Ovary (tissue), 9 donors: ENCODE results near the gene CDCP2. TPM values are rescaled to one million over a fixed set of nuclear protein-coding genes. Genes with fewer than 3 reads are reported as not detected.
"Not testable (repeated sequence)": the region's sequence is repeated elsewhere in the genome, so short reads cannot be mapped to it uniquely, and the experiment has no call there.

Experiments
- DNase-seq, 5 donors: peaks; one replicate each; pipeline ENCODE4 v3.0.0-alpha.2; 2019 to 2020
- H3K27ac ChIP-seq, 2 donors: fragments of 200-600 bp; one replicate each; pipeline versions ENCODE4 v1.5.1 to v1.8.0; 2019 to 2022
- H3K27me3 ChIP-seq: fragments of 200-600 bp; one replicate; pipeline ENCODE4 v1.8.0; 2022
- H3K36me3 ChIP-seq: fragments of 200-600 bp; sonication (generic); one replicate; pipeline ENCODE4 v1.5.1; 2019
- H3K4me1 ChIP-seq: one replicate; pipeline ENCODE4 v1.8.1; 2013; ENCODE audit warnings: mild to moderate bottlenecking, moderate library complexity; ENCODE audit not compliant: insufficient read depth
- H3K4me3 ChIP-seq: fragments of 200-600 bp; sonication (generic); one replicate; pipeline ENCODE4 v1.5.1; 2017
- H3K9me3 ChIP-seq, 2 donors: fragments of 200-600 bp in 1 of 2; sonication (generic) in 1 of 2; one replicate each; pipeline versions ENCODE4 v1.5.1 to v1.8.1; 2013 to 2019; ENCODE audit warnings: mild to moderate bottlenecking in 1 of 2, moderate library complexity in 1 of 2
- CTCF ChIP-seq, 3 donors: fragments of 450-650 bp in 2 of 3; fragments of 200-600 bp in 1 of 3; IDR thresholded peaks; one replicate each; pipeline versions ENCODE4 v1.5.1 to v1.8.0; 2016 to 2022; ENCODE audit warnings: antibody characterized with exemption in 3 of 3, mild to moderate bottlenecking in 1 of 3
- EP300 ChIP-seq: sonication (generic); formaldehyde crosslinking; IDR thresholded peaks from one replicate; pipeline ENCODE4 v1.6.1; 2017; ENCODE audit warnings: antibody characterized with exemption
- POLR2A ChIP-seq: fragments of 450-650 bp; IDR thresholded peaks from one replicate; pipeline ENCODE4 v1.6.1; 2017; ENCODE audit warnings: antibody characterized with exemption, mild to moderate bottlenecking, moderate library complexity
- WGBS, 3 donors: extraction: QIAGEN DNeasy Blood & Tissue Kit in 1 of 3; methylation state at CpG; one replicate each; pipeline versions ENCODE4 v1.1.5 to v1.1.7; 2013 to 2017; 5-methylcytosine and 5-hydroxymethylcytosine counted together
- intact Hi-C, 4 donors: fragments of 100-400 bp; cut with DNase I; formaldehyde crosslinking; loops; one replicate each; pipeline versions ENCODE4 v1.11.0 to v1.15.1; 2022 to 2023
- polyA plus RNA-seq, 2 donors: library from polyadenylated mRNA; stranded (reverse); fragments of 200-250 nt in 1 of 2; fragments of 350-450 nt in 1 of 2; fragmentation: Illumina TruSeq in 1 of 2; extraction: RNeasy Lipid Tissue Mini Kit (QIAGEN cat#74804) in 1 of 2; gene quantifications; one replicate each; pipeline ENCODE4 v1.2.3, GENCODE V29; 2013 to 2014
- total RNA-seq, 7 donors: library from RNA; depleted of rRNA in 2 of 7; stranded (reverse); fragments of >200 nt in 2 of 7; fragmentation: NEBNext Ultra II Directional in 3 of 7; extraction: Animal tissue kit (Norgen Biotek cat#: 25700) in 3 of 7; gene quantifications; one replicate each; pipeline versions ENCODE4 v1.1.0 to v1.2.4, GENCODE V29; 2016 to 2023
- donor health status: DM: no; HTN: no; CAD: no; lungs with moderate emphysema.
- donor health status: DM: no; HTN: no; CAD: no.
- donor health status: Bipolar disorder and iron deficiency.
- donor health status: DM: yes; HTN: yes; CAD: no.
- donor health status: DM: no; HTN: no; CAD: no.
- donor health status: DM: yes; HTN: yes; CAD: no.

CDCP2 gene
- total and polyA plus RNA-seq, 9 donors, result 0.04 to 0.34 (median 0.15) TPM; not detected in 6

GRCh38 chr1:54105080-54105479 lies 47.7 kb downstream of the CDCP2 start:
- intact Hi-C loops, result no loop called here

DNA sequence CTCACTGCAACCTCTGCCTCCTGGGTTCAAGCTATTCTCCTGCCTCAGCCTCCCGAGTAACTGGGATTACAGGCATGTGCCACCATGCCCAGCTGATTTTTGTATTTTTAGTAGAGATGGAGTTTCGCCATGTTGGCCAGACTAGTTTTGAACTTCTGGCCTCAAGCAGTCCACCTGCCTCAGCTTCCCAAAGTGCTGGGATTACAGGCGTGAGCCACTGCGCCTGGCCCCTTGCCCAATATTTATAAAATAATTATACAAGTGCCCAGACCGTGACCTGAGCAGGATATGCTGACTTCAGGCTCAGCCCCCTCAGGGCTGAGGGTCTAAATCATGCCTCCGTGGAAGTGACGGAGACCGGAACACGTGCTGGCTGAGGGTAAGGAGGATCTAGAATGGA lies 48.2 kb downstream of the CDCP2 start:
- H3K4me1 ChIP-seq, H3K4me3 ChIP-seq, H3K9me3 ChIP-seq, H3K27ac ChIP-seq, H3K36me3 ChIP-seq, H3K27me3 ChIP-seq, intact Hi-C loops, DNase-seq: not testable (repeated sequence)
- WGBS, 3 donors, result 86 to 92% (median 90%) methylated on average over 9 of the region's 9 CpGs

More at GRCh38 chr1:54105080-54105479, 47.7 kb downstream of the CDCP2 start:
- Histone ChIP-seq H3K36me3 (no peaks in the 10 kb centered on the region), H3K4me1 (no peaks in the 10 kb centered on the region), H3K4me3 (no peak overlapping the region), H3K9me3 (no peaks in the 10 kb centered on the region), H3K27me3 (no peaks in the 10 kb centered on the region), H3K27ac (no peak overlapping the region)
- DNase-seq, result no peak
- TF ChIP-seq POLR2A, result no peak
- no peak for TF ChIP-seq CTCF (IDR thresholded peaks at IDR 0.05)
- no peak for TF ChIP-seq EP300
- WGBS, 3 donors, result 64 to 83% (median 67%) methylated on average over 1 of the region's 1 CpG

GRCh38 chr1:54103414-54103813 lies 49.4 kb downstream of the CDCP2 start:
- intact Hi-C loops, result no loop called here
- Histone ChIP-seq H3K27ac (no peak overlapping the region), H3K4me1 (no peaks in the 10 kb centered on the region), H3K36me3 (no peaks in the 10 kb centered on the region), H3K9me3 (no peaks in the 10 kb centered on the region), H3K27me3 (no peaks in the 10 kb centered on the region), H3K4me3 (no peak overlapping the region)
- no peak for DNase-seq
- no peak for TF ChIP-seq CTCF (IDR thresholded peaks at IDR 0.05)
- TF ChIP-seq POLR2A, result no peak
- no peak for TF ChIP-seq EP300
- WGBS, 3 donors, result 88 to 93% (median 90%) methylated on average over 6 of the region's 6 CpGs

DNA sequence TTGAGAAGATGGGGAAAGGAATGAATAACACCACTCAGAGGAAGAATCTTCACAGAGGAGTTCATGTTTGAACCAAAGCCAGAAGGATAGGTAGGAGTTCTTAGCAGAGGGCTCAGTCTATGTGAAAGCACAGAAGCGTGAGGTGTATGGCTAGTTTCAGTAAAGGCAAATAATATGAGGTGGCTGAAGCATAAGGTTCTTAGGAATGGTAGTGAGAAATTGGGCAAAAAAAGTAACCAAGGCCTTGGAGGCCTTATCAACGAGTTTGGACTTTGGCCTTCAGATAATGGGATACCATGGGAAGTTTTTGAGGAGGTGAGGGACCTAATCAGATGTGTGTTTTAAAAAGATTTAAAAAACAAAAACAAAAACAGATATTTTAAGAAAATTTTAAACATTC lies 52.3 kb downstream of the CDCP2 start:
- no peak for DNase-seq
- intact Hi-C loops, result no loop called here
- Histone ChIP-seq H3K27me3 (no peaks in the 10 kb centered on the region), H3K4me3 (no peak overlapping the region), H3K4me1 (no peaks in the 10 kb centered on the region), H3K36me3 (no peaks in the 10 kb centered on the region), H3K9me3 (no peaks in the 10 kb centered on the region), H3K27ac (no peak overlapping the region)
- 55 to 90% (median 68%) methylated on average over 2 of the region's 2 CpGs for WGBS, 3 donors
- TF ChIP-seq CTCF (IDR thresholded peaks at IDR 0.05) (no peak), EP300 (no peak), POLR2A (no peak)

DNA sequence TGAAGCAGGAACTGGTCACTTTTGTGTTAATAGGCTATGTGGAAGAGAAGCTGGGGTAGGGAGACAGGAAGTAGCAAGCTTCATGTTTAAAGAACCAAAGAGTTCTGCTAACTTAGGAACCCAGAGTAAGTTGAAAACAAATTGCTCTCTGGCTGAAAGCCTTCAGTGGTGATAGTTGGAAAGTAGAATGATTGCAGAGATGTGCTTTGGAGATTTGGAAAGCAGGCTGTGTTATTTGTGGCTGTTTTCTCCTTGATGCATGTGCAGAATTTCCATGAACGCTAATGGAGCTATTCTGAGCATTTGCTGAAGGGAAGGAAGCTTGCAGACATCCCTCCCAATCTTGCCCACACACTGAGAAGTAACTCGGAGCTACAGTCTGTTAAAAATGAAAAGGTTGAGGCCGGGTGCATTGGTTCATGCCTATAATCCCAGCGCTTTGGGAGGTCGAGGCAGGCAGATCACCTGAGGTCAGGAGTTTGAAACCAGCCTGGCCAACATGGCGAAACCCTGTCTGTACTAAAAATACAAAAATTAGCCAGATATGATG lies 53.7 kb downstream of the CDCP2 start:
- TF ChIP-seq CTCF (IDR thresholded peaks at IDR 0.05) (no peak), POLR2A (no peak), EP300 (no peak)
- intact Hi-C loops, result no loop called here

More for the DNA sequence above, 53.7 kb downstream of the CDCP2 start:
- Histone ChIP-seq H3K4me1 (no peaks in the 10 kb centered on the region), H3K27ac (no peak overlapping the region), H3K9me3 (no peaks in the 10 kb centered on the region), H3K4me3 (no peak overlapping the region), H3K27me3 (no peaks in the 10 kb centered on the region), H3K36me3 (no peaks in the 10 kb centered on the region)
- 77 to 83% (median 80%) methylated on average over 6 of the region's 6 CpGs for WGBS, 3 donors
- DNase-seq, result no peak
